HCT116 (cell line): ENCODE data around the gene PIWIL4. TPM values are rescaled to one million over a fixed set of nuclear protein-coding genes. Genes with fewer than 3 reads are reported as not detected.

Experiments
- ATAC-seq: fragments of 200-7000 bp; cut with Tn5 transposase; 2 replicates; pipeline ENCODE4 v1.9.1; 2020; ENCODE audit warnings: mild to moderate bottlenecking, moderate library complexity
- BruUV-seq: library from RNA; stranded (reverse); fragments of 400-500 nt; replicated peaks from 2 replicates; lab custom pipeline; 2021; lab: Mats Ljungman, UMichigan
- CTCF ChIA-PET: fragments of 300-600 bp; sonication (Branson Sonifier 250); formaldehyde crosslinking; loops from one replicate; lab custom pipeline; 2021; ENCODE audit warnings: antibody characterized with exemption; lab: Charles Lee
- POLR2A ChIA-PET: fragments of 300-600, 350-600 bp; sonication (Branson Sonifier 250); formaldehyde crosslinking; loops from one replicate; lab custom pipeline; 2021; ENCODE audit warnings: antibody characterized with exemption; lab: Charles Lee
- RAD21 ChIA-PET, 2 experiments: fragments of 300-600 bp; sonication (Branson Sonifier 250); formaldehyde crosslinking; loops; one replicate each; lab custom pipeline; 2023; ENCODE audit warnings: low total read pairs in 2 of 2; ENCODE audit not compliant: uncharacterized antibody in 2 of 2, unreplicated experiment in 2 of 2, low non-redundant PET in 1 of 2; lab: Charles Lee
- DNase-seq: peaks from one replicate; pipeline ENCODE4 v3.0.0-alpha.2; 2010; ENCODE audit warnings: low read depth, low spot score
- H2AFZ ChIP-seq: fragments of 200-600 bp; shearing (Covaris generic), sonication (generic); 2 replicates; pipeline ENCODE4 v1.6.1; 2017; ENCODE audit warnings: low read depth, mixed run types, mixed read lengths, antibody characterized with exemption, low read length; ENCODE audit not compliant: poor library complexity, severe bottlenecking
- H3K27ac ChIP-seq: 2 replicates; pipeline ENCODE4 v1.5.1; 2012; ENCODE audit warnings: low read depth, low read length
- H3K27me3 ChIP-seq: fragments of 200-600 bp; sonication (generic); 2 replicates; pipeline ENCODE4 v1.6.1; 2016; ENCODE audit warnings: mixed run types, low read length, mixed read lengths; ENCODE audit not compliant: insufficient read depth
- H3K36me3 ChIP-seq, 2 experiments: fragments of 200-500 bp in 1 of 2; fragments of 200-600 bp in 1 of 2; sonication (Bioruptor generic) in 1 of 2; sonication (generic) in 1 of 2; 2 replicates each; pipeline versions ENCODE4 v1.5.1 to v1.6.1; 2014 to 2016; ENCODE audit warnings: low read length in 2 of 2, inconsistent platforms in 1 of 2, mixed read lengths in 1 of 2, mixed run types in 1 of 2; ENCODE audit not compliant: insufficient read depth in 2 of 2, control insufficient read depth in 1 of 2
- H3K4me1 ChIP-seq, 2 experiments: fragments of 200-600 bp in 1 of 2; sonication (generic) in 1 of 2; 2 replicates each; pipeline versions ENCODE4 v1.5.1 to v1.6.1; 2012 to 2017; ENCODE audit warnings: low read length in 2 of 2, inconsistent platforms in 1 of 2, mild to moderate bottlenecking in 1 of 2, mixed read lengths in 1 of 2, mixed run types in 1 of 2, moderate library complexity in 1 of 2; ENCODE audit not compliant: insufficient read depth in 2 of 2, control insufficient read depth in 1 of 2
- H3K4me2 ChIP-seq: fragments of 200-600 bp; sonication (generic); 2 replicates; pipeline ENCODE4 v1.6.1; 2017; ENCODE audit warnings: mixed run types, low read length, mixed read lengths
- H3K4me3 ChIP-seq, 2 experiments: fragments of 200-600 bp in 1 of 2; sonication (generic) in 1 of 2; replicated peaks in 1 of 2; 2 replicates each; pipeline ENCODE4 v1.5.1; 2011 to 2016; ENCODE audit warnings: low read length in 2 of 2, control low read depth in 1 of 2, low read depth in 1 of 2, mild to moderate bottlenecking in 1 of 2, mixed read lengths in 1 of 2, mixed run types in 1 of 2
- H3K79me2 ChIP-seq: fragments of 200-600 bp; sonication (generic); 2 replicates; pipeline ENCODE4 v1.6.1; 2017; ENCODE audit warnings: mild to moderate bottlenecking, mixed run types, low read length, moderate library complexity, mixed read lengths; ENCODE audit not compliant: insufficient read depth
- H3K9ac ChIP-seq: fragments of 200-600 bp; sonication (generic); 2 replicates; pipeline ENCODE4 v1.6.1; 2016; ENCODE audit warnings: low read length, mixed read lengths
- H3K9me2 ChIP-seq: fragments of 200-600 bp; sonication (generic), shearing (Covaris generic); 2 replicates; pipeline ENCODE4 v1.6.1; 2017; ENCODE audit warnings: mixed run types, mild to moderate bottlenecking, moderate library complexity; ENCODE audit not compliant: insufficient read depth
- H3K9me3 ChIP-seq, 2 experiments: fragments of 200-500 bp in 1 of 2; fragments of 200-600 bp in 1 of 2; sonication (Bioruptor generic) in 1 of 2; sonication (generic) in 1 of 2; 2 replicates each; pipeline ENCODE4 v1.6.1; 2014 to 2017; ENCODE audit warnings: low read length in 2 of 2, mixed read lengths in 2 of 2, inconsistent platforms in 1 of 2, low read depth in 1 of 2, mild to moderate bottlenecking in 1 of 2, mixed run types in 1 of 2, moderate library complexity in 1 of 2; ENCODE audit not compliant: control insufficient read depth in 1 of 2, insufficient read depth in 1 of 2
- H4K20me1 ChIP-seq: fragments of 200-600 bp; sonication (generic), shearing (Covaris generic); 2 replicates; pipeline ENCODE4 v1.6.1; 2017; ENCODE audit warnings: mixed run types, mild to moderate bottlenecking, moderate library complexity; ENCODE audit not compliant: insufficient read depth
- CEBPB ChIP-seq: IDR thresholded peaks from 2 replicates; pipeline ENCODE4 v1.6.1; 2012; ENCODE audit warnings: low read depth
- EGR1 ChIP-seq: IDR thresholded peaks from 2 replicates; pipeline ENCODE4 v1.6.1; 2012; ENCODE audit warnings: low read depth
- ELF1 ChIP-seq: IDR thresholded peaks from 2 replicates; pipeline ENCODE4 v1.6.1; 2012; ENCODE audit warnings: low read depth, borderline replicate concordance
- EZH2 ChIP-seq: fragments of 200-600 bp; sonication (generic); IDR thresholded peaks from 2 replicates; pipeline ENCODE4 v1.6.1; 2017; ENCODE audit warnings: antibody characterized with exemption, mixed run types
- EZH2phosphoT487 ChIP-seq: fragments of 200-600 bp; IDR thresholded peaks from 2 replicates; pipeline ENCODE4 v1.6.1; 2018; ENCODE audit warnings: antibody characterized with exemption, borderline replicate concordance
- POLR2A ChIP-seq: IDR thresholded peaks from 2 replicates; pipeline ENCODE4 v1.7.0; 2011; ENCODE audit warnings: borderline replicate concordance; ENCODE audit not compliant: insufficient read depth, insufficient read length; ENCODE audit errors: extremely low read depth
- POLR2AphosphoS5 ChIP-seq: IDR thresholded peaks from 2 replicates; pipeline ENCODE4 v1.6.1; 2011; ENCODE audit warnings: mild to moderate bottlenecking, low read depth, low read length, moderate library complexity
- RAD21 ChIP-seq: IDR thresholded peaks from 2 replicates; pipeline ENCODE4 v1.6.1; 2012; ENCODE audit warnings: low read depth, mild to moderate bottlenecking
- REST ChIP-seq: IDR thresholded peaks from 2 replicates; pipeline ENCODE4 v1.6.1; 2012; ENCODE audit warnings: low read depth
- SIN3A ChIP-seq: IDR thresholded peaks from 2 replicates; pipeline ENCODE4 v1.6.1; 2012; ENCODE audit warnings: low read depth
- SP1 ChIP-seq: IDR thresholded peaks from 2 replicates; pipeline ENCODE4 v1.6.1; 2012; ENCODE audit warnings: low read depth
- YY1 ChIP-seq: IDR thresholded peaks from 2 replicates; pipeline ENCODE4 v1.6.1; 2011; ENCODE audit warnings: low read length, low read depth, moderate library complexity, mild to moderate bottlenecking; ENCODE audit not compliant: insufficient replicate concordance; ENCODE audit errors: extremely low read depth
- ZBTB33 ChIP-seq: IDR thresholded peaks from 2 replicates; pipeline ENCODE4 v1.6.1; 2011; ENCODE audit warnings: mild to moderate bottlenecking, low read length, moderate library complexity; ENCODE audit not compliant: insufficient replicate concordance; ENCODE audit errors: extremely low read depth
- ZFX ChIP-seq: fragments of 450-650 bp; IDR thresholded peaks from 2 replicates; pipeline ENCODE4 v1.6.1; 2017
- intact Hi-C: fragments of 100-400 bp; cut with micrococcal nuclease; formaldehyde crosslinking; loops from 2 replicates; pipeline ENCODE4 v1.10.0; 2022
- total RNA-seq: library from RNA; stranded (reverse); gene quantifications from one replicate; pipeline ENCODE4 v1.2.1, GENCODE V29; 2021; ENCODE audit not compliant: unreplicated experiment
- TF ChIP-seq, protein P1 (sequence below): IDR thresholded peaks from 2 replicates; pipeline ENCODE4 v1.6.1; 2012

The PIWIL4 gene
- total RNA-seq, 1 experiment from 2014 or later: 0.34 TPM

DNA sequence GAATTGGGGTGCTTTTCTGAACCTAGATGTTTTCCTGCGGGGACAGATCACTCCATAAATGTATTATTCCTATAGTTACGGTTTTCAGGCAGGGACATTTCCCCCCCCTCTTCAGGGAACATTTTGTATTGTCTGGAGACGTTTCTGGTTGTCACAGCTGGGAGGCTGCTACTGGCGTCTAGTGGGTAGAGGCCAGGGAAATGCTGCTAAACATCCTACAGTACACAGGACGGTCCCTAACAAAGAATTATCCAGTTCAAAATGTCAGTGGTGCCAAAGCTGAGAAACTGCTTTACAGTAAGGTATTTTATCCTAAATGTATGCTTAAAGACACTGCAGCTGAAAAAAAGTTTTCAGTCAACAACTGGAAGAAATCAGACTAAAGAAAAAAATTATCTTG lies 19.4 kb downstream of the PIWIL4 start (continued):
- TF ChIP-seq ZBTB33 (no peak), EZH2phosphoT487 (no peak)

GRCh38 chr11:94586978-94587377 lies 19.8 kb downstream of the PIWIL4 start:
- peaks cover 9% of the 10 kb centered on the region; the same call in 1 of the 2 replicates for H3K27me3 ChIP-seq
- no peaks in the 10 kb centered on the region for H3K9me3 ChIP-seq
- ATAC-seq (no peak), DNase-seq (no peak)
- ChIA-PET POLR2A (interaction anchor here (1.4 kb wide), 1 partner anchor 386 kb away, joined by 3 read pairs; the partner anchor contains the start of genes CWC15 and KDM4D), RAD21 (no interaction called here), CTCF (interaction anchor here (1.3 kb wide), 1 partner anchor 381 kb away, joined by 3 read pairs; no protein-coding TSS in a partner anchor)
- TF ChIP-seq POLR2A: no peak
- no peak for TF ChIP-seq RAD21
- TF ChIP-seq SP1: no peak
- TF ChIP-seq POLR2AphosphoS5: no peak
- no peak for TF ChIP-seq EGR1
- no peak for TF ChIP-seq CEBPB
- no peak for TF ChIP-seq EZH2phosphoT487
- TF ChIP-seq ELF1: no peak
- no peak for TF ChIP-seq ZBTB33
- TF ChIP-seq, protein P1, sequence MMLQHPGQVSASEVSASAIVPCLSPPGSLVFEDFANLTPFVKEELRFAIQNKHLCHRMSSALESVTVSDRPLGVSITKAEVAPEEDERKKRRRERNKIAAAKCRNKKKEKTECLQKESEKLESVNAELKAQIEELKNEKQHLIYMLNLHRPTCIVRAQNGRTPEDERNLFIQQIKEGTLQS: no peak
- no peak for TF ChIP-seq YY1
- TF ChIP-seq EZH2: no peak
- TF ChIP-seq ZFX: no peak
- no peak for TF ChIP-seq REST
- no peak for TF ChIP-seq SIN3A
- H3K4me2 ChIP-seq: no peak overlapping the region
- peaks cover 0 to 3% of the 10 kb centered on the region in 2 experiments; a peak in 1 of 4 replicates for H3K4me1 ChIP-seq
- H3K27ac ChIP-seq: no peak overlapping the region
- H3K36me3 ChIP-seq: no peaks in the 10 kb centered on the region
- H3K9me2 ChIP-seq: no peaks in the 10 kb centered on the region
- BruUV-seq: no TSS peak
- no peaks in the 10 kb centered on the region for H4K20me1 ChIP-seq
- intact Hi-C loops: no loop called here
- H3K79me2 ChIP-seq: no peaks in the 10 kb centered on the region
- no peak overlapping the region for H3K9ac ChIP-seq
- H3K4me3 ChIP-seq: no peak overlapping the region
- H2AFZ ChIP-seq: no peak overlapping the region
